ENCODE measurements around the gene MNAT1.
"Not testable (repeated sequence)": the region's sequence is repeated elsewhere in the genome, so short reads cannot be mapped to it uniquely, and the experiment has no call there.

Gene MNAT1

GRCh38 chr14:60878536-60878935 lies 144.0 kb downstream of the MNAT1 start:
- DNase-seq: no peak

- no peak for DNase-seq
These were observed 147.7 kb downstream of the MNAT1 start for GRCh38 chr14:60882219-60882618.

- no peak for DNase-seq
These were observed 149.6 kb downstream of the MNAT1 start for GRCh38 chr14:60884134-60884533.

GRCh38 chr14:60890636-60891035 lies 156.1 kb downstream of the MNAT1 start:
- DNase-seq: not testable (repeated sequence)

- DNase-seq: no peak
These were observed 159.3 kb downstream of the MNAT1 start for GRCh38 chr14:60893911-60894310.

- DNase-seq: no peak
These were observed 169.8 kb downstream of the MNAT1 start for GRCh38 chr14:60904381-60904780.

- no peak for DNase-seq
These were observed 171.4 kb downstream of the MNAT1 start for GRCh38 chr14:60905923-60906322.

- no peak for DNase-seq
These were observed 181.2 kb downstream of the MNAT1 start for GRCh38 chr14:60915781-60916180.

- no peak for DNase-seq
These were observed 187.5 kb downstream of the MNAT1 start for GRCh38 chr14:60922050-60922449.

- no peak for DNase-seq
These were observed 190.7 kb downstream of the MNAT1 start for GRCh38 chr14:60925286-60925685.

GRCh38 chr14:60926002-60926401 lies 191.4 kb downstream of the MNAT1 start:
- no peak for DNase-seq

GRCh38 chr14:60931218-60931617 lies 196.7 kb downstream of the MNAT1 start:
- DNase-seq: no peak

- DNase-seq: no peak
These were observed 199.5 kb downstream of the MNAT1 start for GRCh38 chr14:60933920-60934655.

- DNase-seq: no peak
These were observed 200.8 kb downstream of the MNAT1 start for GRCh38 chr14:60935319-60935718.

- no peak for DNase-seq
These were observed 209.1 kb downstream of the MNAT1 start for GRCh38 chr14:60943637-60944032.

GRCh38 chr14:60944204-60944603 lies 209.6 kb downstream of the MNAT1 start:
- DNase-seq: no peak

GRCh38 chr14:60945984-60946383 lies 211.4 kb downstream of the MNAT1 start:
- DNase-seq: no peak

GRCh38 chr14:60946773-60947172 lies 212.2 kb downstream of the MNAT1 start:
- DNase-seq: no peak

- no peak for DNase-seq
These were observed 217.3 kb downstream of the MNAT1 start for GRCh38 chr14:60951776-60952435.

- no peak for DNase-seq
These were observed 221.6 kb downstream of the MNAT1 start for GRCh38 chr14:60956202-60956601.

- no peak for DNase-seq
These were observed 222.1 kb downstream of the MNAT1 start for GRCh38 chr14:60956632-60957031.

GRCh38 chr14:60958146-60958545 lies 223.6 kb downstream of the MNAT1 start:
- no peak for DNase-seq

- DNase-seq: no peak
These were observed 229.2 kb downstream of the MNAT1 start for GRCh38 chr14:60963761-60964160.

Measured in hypothalamus (tissue), 51 donors.